Measurements from ENCODE around the gene GLT8D1. TPM values are rescaled to one million over a fixed set of nuclear protein-coding genes. Genes with fewer than 3 reads are reported as not detected.
A peak's percentile ranks its signal among the peaks of the same experiment; 100 is the strongest.

GLT8D1 gene
- total and polyA plus RNA-seq, 9 of the 15 experiments (the other 6 are each of a cell fraction or from before 2014, with no cell fraction given) = 14.1 to 65.9 (median 33.7) TPM

- peaks cover 7 to 10% of the 10 kb centered on the region in 2 experiments; a peak in 3 of 5 replicates for H3K4me1 ChIP-seq (replicated peaks in 1 of 2; ENCODE audit: control insufficient read depth in 2 of 2, insufficient read depth in 2 of 2, low read length in 2 of 2)
- DNase-seq (ENCODE audit: extremely low read depth in 1 of 4, low spot score in 3 of 4) (no peak), ATAC-seq (no peak), FAIRE-seq (no peak)
- H3K27ac ChIP-seq (ENCODE audit: extremely low read depth, low read depth, low read length) = no peak overlapping the region
- peak overlapping the region; percentile 83; the same call in 1 of the 2 replicates for H3K4me3 ChIP-seq
- CTCF ChIA-PET (ENCODE audit: low intra/inter-chr PET ratio) = no interaction called here
- peaks cover 22% of the 10 kb centered on the region for H3K36me3 ChIP-seq (ENCODE audit: control insufficient read depth, insufficient read depth, low read length)
- no peaks in the 10 kb centered on the region for H4K20me1 ChIP-seq (replicated peaks; ENCODE audit: control insufficient read depth, insufficient read depth, low read length)
- no peaks in the 10 kb centered on the region for H3K27me3 ChIP-seq (ENCODE audit: control insufficient read depth in 2 of 2, insufficient read depth in 2 of 2, low read length in 2 of 2)
- H3K9ac ChIP-seq (ENCODE audit: insufficient read depth in 1 of 2, low read depth in 2 of 2, low read length in 2 of 2) = no peak overlapping the region
- intact Hi-C loops (cut with micrococcal nuclease) = no loop called here
- 51% methylated on average over 4 of the region's 4 CpGs for WGBS (ENCODE audit: insufficient coverage, low coverage, missing lambda C conversion rate)
- peak overlapping the region; percentile 94; the same call in 1 of the 2 replicates for H3K4me2 ChIP-seq (ENCODE audit: insufficient read depth, low read length)
- no TSS peak for BruUV-seq (replicated peaks)
- POLR2A ChIA-PET = interaction anchor here (1.1 to 1.2 kb wide), 2 partner anchors 8 to 10 kb away, joined by 3 to 5 read pairs; no protein-coding TSS in a partner anchor
- no peaks in the 10 kb centered on the region for H3K9me1 ChIP-seq (ENCODE audit: control insufficient read depth, insufficient read depth, low read length)
- no peaks in the 10 kb centered on the region for H3K9me3 ChIP-seq (replicated peaks; ENCODE audit: control insufficient read depth, insufficient read depth, low read depth, low read length)
- no peak overlapping the region for H2AFZ ChIP-seq (ENCODE audit: low read depth, low read length)
- TF ChIP-seq U2AF1 (optimal IDR thresholded peaks at IDR 0.05; ENCODE audit: low read depth, low read length) = no peak
- TF ChIP-seq SPI1 (IDR thresholded peaks at IDR 0.05; ENCODE audit: borderline replicate concordance, low read depth, low read length) = peak; percentile 75
- in situ Hi-C loops (cut with MboI) = no loop called here
- peaks cover 48% of the 10 kb centered on the region for H3K79me2 ChIP-seq (ENCODE audit: control insufficient read depth, insufficient read depth, low read length)
Measured at GRCh38 chr3:52707585-52707984, 2.0 kb upstream of the GLT8D1 start.

- Histone ChIP-seq H2AFZ (ENCODE audit: low read depth, low read length) (peak overlapping the region; percentile 96), H3K79me2 (ENCODE audit: control insufficient read depth, insufficient read depth, low read length) (peaks cover 49% of the 10 kb centered on the region), H3K9ac (ENCODE audit: insufficient read depth in 1 of 2, low read depth in 2 of 2, low read length in 2 of 2) (peak overlapping the region; percentile 79 to 98), H3K4me1 (replicated peaks in 1 of 2; ENCODE audit: control insufficient read depth in 2 of 2, insufficient read depth in 2 of 2, low read length in 2 of 2) (peaks cover 7 to 10% of the 10 kb centered on the region in 2 experiments; a peak in 3 of 5 replicates), H3K9me3 (replicated peaks; ENCODE audit: control insufficient read depth, insufficient read depth, low read depth, low read length) (no peaks in the 10 kb centered on the region), H3K4me2 (ENCODE audit: insufficient read depth, low read length) (peak overlapping the region; percentile 94), H3K4me3 (peak overlapping the region; percentile 83), H3K27ac (ENCODE audit: extremely low read depth, low read depth, low read length) (peak overlapping the region; percentile 78), H4K20me1 (replicated peaks; ENCODE audit: control insufficient read depth, insufficient read depth, low read length) (no peaks in the 10 kb centered on the region), H3K36me3 (ENCODE audit: control insufficient read depth, insufficient read depth, low read length) (peaks cover 19% of the 10 kb centered on the region), H3K27me3 (ENCODE audit: control insufficient read depth in 2 of 2, insufficient read depth in 2 of 2, low read length in 2 of 2) (no peaks in the 10 kb centered on the region), H3K9me1 (ENCODE audit: control insufficient read depth, insufficient read depth, low read length) (no peaks in the 10 kb centered on the region)
- FAIRE-seq = no peak
- ATAC-seq = peak; percentile 70; the same call in 2 of the 3 replicates
- no TSS peak for BruUV-seq (replicated peaks)
- WGBS (ENCODE audit: insufficient coverage, low coverage, missing lambda C conversion rate) = no CpG with 5 or more reads among the region's 25 CpGs
- in situ Hi-C loops (cut with MboI) = no loop called here
- CTCF ChIA-PET (ENCODE audit: low intra/inter-chr PET ratio) = interaction anchor here (0.7 kb wide), 1 partner anchor 158 kb away, joined by 3 read pairs; no protein-coding TSS in a partner anchor
- intact Hi-C loops (cut with micrococcal nuclease) = no loop called here
- POLR2A ChIA-PET = interaction anchor here (0.7 to 1.6 kb wide), 5 partner anchors 8 to 20 kb away, joined by 3 to 6 read pairs (median 3); no protein-coding TSS in a partner anchor
- TF ChIP-seq ZBED1 (IDR thresholded peaks at IDR 0.05) (no peak), KDM2B (CRISPR knock-in tag; IDR thresholded peaks at IDR 0.05) (peak; percentile 35; the same call in 1 of the 2 replicates), TAL1 (IDR thresholded peaks at IDR 0.05) (no peak), ZNF316 (IDR thresholded peaks at IDR 0.05) (no peak), TEAD1 (CRISPR knock-in tag; IDR thresholded peaks at IDR 0.05) (peak in 1 of 2 experiments; percentile 57; a peak in 1 of 4 replicates), AFF1 (IDR thresholded peaks at IDR 0.05; ENCODE audit: low read depth in 1 of 2, partially characterized antibody in 2 of 2) (no peak), ETV5 (CRISPR knock-in tag; IDR thresholded peaks at IDR 0.05; ENCODE audit: low read depth) (no peak), ZNF124 (CRISPR knock-in tag; IDR thresholded peaks at IDR 0.05) (no peak), SP1 (CRISPR knock-in tag; IDR thresholded peaks at IDR 0.05) (peak; percentile 19; the same call in 1 of the 2 replicates), MEF2A (IDR thresholded peaks at IDR 0.05; ENCODE audit: control insufficient read depth, low read depth, low read length) (no peak)
- DNase-seq (ENCODE audit: extremely low read depth in 1 of 4, low spot score in 3 of 4) = no peak
Measured at GRCh38 chr3:52705438-52705687, 228 bp downstream of the GLT8D1 start.
